Mesangial cell (primary cell): ENCODE data around the gene PLPP3. TPM values are rescaled to one million over a fixed set of nuclear protein-coding genes. Genes with fewer than 3 reads are reported as not detected.

Source experiments
- total RNA-seq: library from RNA; depleted of rRNA; stranded (reverse); fragments of >200 nt; gene quantifications from 2 replicates; pipeline ENCODE4 v1.2.3, GENCODE V29; 2015

PLPP3 gene
- 3.6 and 9.6 TPM in 2 replicates for total RNA-seq

GRCh38 chr1:56578963-56579875 lies at the start of gene PLPP3:
TSS of gene PLPP3 (minus strand) at chr1:56579563. CDS start at chr1:56579016, 547 bp downstream.

Other genes with a start within 250 kb of the PLPP3 start
- gene PRKAA2, start 65.8 kb upstream of the PLPP3 start, total RNA-seq: 2.4 and 3.4 TPM in 2 replicates
- gene FYB2, start 239.8 kb upstream of the PLPP3 start, total RNA-seq: not detected in 2 replicates